ENCODE data around the gene CCDC85A. TPM values are rescaled to one million over a fixed set of nuclear protein-coding genes. Genes with fewer than 3 reads are reported as not detected.

The CCDC85A gene
- total RNA-seq, 1 donor from 2014 or later = not detected

DNA sequence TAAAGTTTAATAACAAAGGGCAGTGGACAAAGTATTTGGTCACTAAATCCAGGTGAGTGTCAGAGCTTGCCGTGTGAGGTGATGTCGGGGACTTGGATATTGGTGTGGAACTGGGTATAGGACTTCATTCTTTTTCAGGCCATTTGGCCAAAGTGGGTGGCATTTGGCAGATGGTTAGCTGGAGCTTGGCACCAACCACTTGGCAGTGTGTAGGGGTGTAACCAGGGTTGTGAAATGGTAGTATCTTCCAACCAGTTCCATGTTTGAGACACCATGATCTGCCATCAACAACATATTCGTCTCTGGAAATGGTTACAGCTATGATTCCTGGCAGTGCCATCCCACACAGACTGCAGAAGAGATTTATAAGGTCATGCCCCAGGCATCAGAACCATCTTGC is 113.9 kb downstream of the CCDC85A start:
- no peak for DNase-seq (ENCODE audit: low spot score)
- no peaks in the 10 kb centered on the region for H3K4me1 Mint-ChIP-seq (ENCODE audit: low read depth)
- no peak overlapping the region for H3K27ac Mint-ChIP-seq
- H3K27me3 Mint-ChIP-seq (ENCODE audit: insufficient read depth) = peaks cover 1% of the 10 kb centered on the region
- intact Hi-C loops (cut with micrococcal nuclease) = no loop called here
- no peak overlapping the region for H3K4me3 Mint-ChIP-seq
- H3K36me3 Mint-ChIP-seq (ENCODE audit: low read depth) = no peaks in the 10 kb centered on the region
- no peaks in the 10 kb centered on the region for H3K9me3 Mint-ChIP-seq

GRCh38 chr2:56299171-56299691 is 115.4 kb downstream of the CCDC85A start:
- H3K4me3 Mint-ChIP-seq = no peak overlapping the region
- H3K27me3 Mint-ChIP-seq (ENCODE audit: insufficient read depth) = no peaks in the 10 kb centered on the region
- no peaks in the 10 kb centered on the region for H3K36me3 Mint-ChIP-seq (ENCODE audit: low read depth)
- no peaks in the 10 kb centered on the region for H3K4me1 Mint-ChIP-seq (ENCODE audit: low read depth)
- no peak for DNase-seq (ENCODE audit: low spot score)
- H3K27ac Mint-ChIP-seq = no peak overlapping the region
- intact Hi-C loops (cut with micrococcal nuclease) = no loop called here
- H3K9me3 Mint-ChIP-seq = no peaks in the 10 kb centered on the region

DNA sequence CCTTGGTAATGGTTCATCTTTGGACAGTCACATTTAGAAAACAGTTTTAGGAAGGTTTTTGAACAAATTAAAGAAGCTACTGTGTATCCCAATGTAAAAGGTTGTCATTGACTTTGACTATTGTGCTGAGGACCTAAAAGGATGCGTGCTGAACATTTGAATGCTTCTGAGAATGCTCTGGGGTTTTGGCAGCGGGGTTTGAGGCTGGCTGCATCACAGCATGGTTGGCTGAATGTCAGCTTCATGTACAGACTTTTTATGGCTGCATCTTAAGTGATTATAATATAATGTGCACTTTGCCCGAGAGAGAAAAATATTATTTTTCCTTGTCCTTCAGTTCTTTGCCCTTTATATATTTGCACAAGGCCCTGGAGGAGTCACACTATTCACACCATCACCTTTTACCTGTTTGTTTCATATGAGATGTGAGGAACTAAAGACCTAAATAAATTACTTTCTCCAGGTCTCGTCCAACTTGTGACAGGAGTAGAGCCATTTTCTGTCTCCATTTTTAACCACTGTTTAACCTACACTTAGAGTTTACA is 125.9 kb downstream of the CCDC85A start:
- Mint-ChIP-seq H3K9me3 (no peaks in the 10 kb centered on the region), H3K4me3 (no peak overlapping the region), H3K4me1 (ENCODE audit: low read depth) (no peaks in the 10 kb centered on the region), H3K36me3 (ENCODE audit: low read depth) (no peaks in the 10 kb centered on the region), H3K27ac (no peak overlapping the region), H3K27me3 (ENCODE audit: insufficient read depth) (no peaks in the 10 kb centered on the region)
- intact Hi-C loops (cut with micrococcal nuclease) = no loop called here
- no peak for DNase-seq (ENCODE audit: low spot score)

GRCh38 chr2:56313500-56313921 is 129.7 kb downstream of the CCDC85A start:
- no peaks in the 10 kb centered on the region for H3K36me3 Mint-ChIP-seq (ENCODE audit: low read depth)
- intact Hi-C loops (cut with micrococcal nuclease) = no loop called here
- DNase-seq (ENCODE audit: low spot score) = no peak
- no peaks in the 10 kb centered on the region for H3K4me1 Mint-ChIP-seq (ENCODE audit: low read depth)
- H3K27ac Mint-ChIP-seq = no peak overlapping the region
- H3K4me3 Mint-ChIP-seq = no peak overlapping the region
- no peaks in the 10 kb centered on the region for H3K27me3 Mint-ChIP-seq (ENCODE audit: insufficient read depth)
- H3K9me3 Mint-ChIP-seq = no peaks in the 10 kb centered on the region

- DNase-seq (ENCODE audit: low spot score) = no peak
- H3K9me3 Mint-ChIP-seq = no peaks in the 10 kb centered on the region
- H3K4me1 Mint-ChIP-seq (ENCODE audit: low read depth) = no peaks in the 10 kb centered on the region
- H3K27me3 Mint-ChIP-seq (ENCODE audit: insufficient read depth) = no peaks in the 10 kb centered on the region
- no peak overlapping the region for H3K27ac Mint-ChIP-seq
- no peaks in the 10 kb centered on the region for H3K36me3 Mint-ChIP-seq (ENCODE audit: low read depth)
- no peak overlapping the region for H3K4me3 Mint-ChIP-seq
- intact Hi-C loops (cut with micrococcal nuclease) = no loop called here
These were observed 130.6 kb downstream of the CCDC85A start for GRCh38 chr2:56314371-56314770.

DNA sequence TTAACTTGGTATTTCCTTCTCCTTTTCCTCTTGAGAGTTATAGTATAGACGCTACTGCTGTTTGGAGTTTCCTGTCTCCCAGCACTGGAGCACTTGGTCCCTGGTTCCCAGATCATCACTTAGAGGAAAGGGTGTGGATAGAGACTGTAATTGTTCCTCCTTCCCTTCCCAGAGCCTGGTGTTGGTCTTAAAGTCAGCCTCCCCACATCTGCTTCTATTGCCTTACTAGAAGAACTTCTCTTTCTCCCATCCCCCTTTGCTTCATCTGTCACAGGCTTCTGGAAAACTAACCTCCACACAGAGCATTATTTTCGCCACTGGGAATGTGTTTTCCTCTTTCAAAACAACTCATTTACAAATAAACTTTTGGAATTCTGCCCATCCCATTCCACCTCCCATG is 131.0 kb downstream of the CCDC85A start:
- DNase-seq (ENCODE audit: low spot score) = no peak
- Mint-ChIP-seq H3K36me3 (ENCODE audit: low read depth) (no peaks in the 10 kb centered on the region), H3K4me1 (ENCODE audit: low read depth) (no peaks in the 10 kb centered on the region), H3K9me3 (no peaks in the 10 kb centered on the region), H3K4me3 (no peak overlapping the region), H3K27ac (no peak overlapping the region), H3K27me3 (ENCODE audit: insufficient read depth) (no peaks in the 10 kb centered on the region)
- intact Hi-C loops (cut with micrococcal nuclease) = no loop called here

DNA sequence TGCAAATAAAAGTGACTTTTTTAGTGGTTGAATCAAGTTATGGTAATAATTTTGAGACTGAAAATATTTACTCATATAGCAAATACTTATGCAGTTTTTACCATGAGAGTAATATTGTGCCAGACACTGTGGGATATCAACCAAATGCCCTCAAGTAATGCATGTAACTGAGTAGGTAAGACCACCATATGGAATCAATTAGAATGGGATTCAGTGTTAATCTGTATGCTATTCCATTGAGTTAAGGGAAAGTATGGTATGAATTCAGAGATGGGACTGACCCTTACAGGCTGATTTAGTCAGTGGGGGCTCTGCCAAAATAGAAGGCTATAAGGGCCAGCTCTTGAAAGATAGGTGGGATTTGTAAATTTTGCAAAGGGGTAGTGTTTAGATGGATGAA is 131.6 kb downstream of the CCDC85A start:
- no peaks in the 10 kb centered on the region for H3K4me1 Mint-ChIP-seq (ENCODE audit: low read depth)
- intact Hi-C loops (cut with micrococcal nuclease) = no loop called here
- H3K27me3 Mint-ChIP-seq (ENCODE audit: insufficient read depth) = no peaks in the 10 kb centered on the region

GRCh38 chr2:56316011-56316410 is 132.2 kb downstream of the CCDC85A start:
- H3K9me3 Mint-ChIP-seq = no peaks in the 10 kb centered on the region
- no peaks in the 10 kb centered on the region for H3K27me3 Mint-ChIP-seq (ENCODE audit: insufficient read depth)
- H3K27ac Mint-ChIP-seq = no peak overlapping the region
- no peaks in the 10 kb centered on the region for H3K4me1 Mint-ChIP-seq (ENCODE audit: low read depth)
- intact Hi-C loops (cut with micrococcal nuclease) = no loop called here
- no peak for DNase-seq (ENCODE audit: low spot score)
- H3K4me3 Mint-ChIP-seq = no peak overlapping the region
- no peaks in the 10 kb centered on the region for H3K36me3 Mint-ChIP-seq (ENCODE audit: low read depth)

More for the DNA sequence above, 131.6 kb downstream of the CCDC85A start:
- H3K4me3 Mint-ChIP-seq = no peak overlapping the region
- H3K9me3 Mint-ChIP-seq = no peaks in the 10 kb centered on the region
- H3K36me3 Mint-ChIP-seq (ENCODE audit: low read depth) = no peaks in the 10 kb centered on the region
- DNase-seq (ENCODE audit: low spot score) = no peak
- H3K27ac Mint-ChIP-seq = no peak overlapping the region

DNA sequence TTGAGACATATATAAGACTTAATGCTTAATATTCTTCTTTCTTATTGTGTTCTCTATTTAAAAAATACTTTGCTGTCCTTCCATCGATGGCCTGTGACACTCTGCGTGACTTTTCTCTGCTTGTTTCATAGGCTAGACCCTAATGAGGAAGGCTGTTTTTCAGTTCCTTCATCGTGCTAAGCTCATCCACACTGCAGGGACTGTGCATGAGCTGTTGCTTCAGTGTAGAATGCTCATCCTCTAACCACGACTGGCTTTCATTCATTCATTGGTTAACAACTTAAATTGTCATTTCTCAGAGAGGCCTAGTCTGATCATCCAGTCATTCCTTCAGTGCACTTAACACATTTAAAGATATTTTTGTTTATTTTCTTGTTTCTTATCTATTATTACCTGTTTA is 134.4 kb downstream of the CCDC85A start:
- DNase-seq (ENCODE audit: low spot score) = no peak
- Mint-ChIP-seq H3K4me3 (no peak overlapping the region), H3K9me3 (no peaks in the 10 kb centered on the region), H3K27ac (no peak overlapping the region), H3K36me3 (ENCODE audit: low read depth) (no peaks in the 10 kb centered on the region), H3K27me3 (ENCODE audit: insufficient read depth) (no peaks in the 10 kb centered on the region), H3K4me1 (ENCODE audit: low read depth) (no peaks in the 10 kb centered on the region)
- intact Hi-C loops (cut with micrococcal nuclease) = no loop called here

- Mint-ChIP-seq H3K9me3 (no peaks in the 10 kb centered on the region), H3K4me1 (ENCODE audit: low read depth) (no peaks in the 10 kb centered on the region), H3K4me3 (no peak overlapping the region), H3K36me3 (ENCODE audit: low read depth) (no peaks in the 10 kb centered on the region), H3K27me3 (ENCODE audit: insufficient read depth) (no peaks in the 10 kb centered on the region), H3K27ac (no peak overlapping the region)
- intact Hi-C loops (cut with micrococcal nuclease) = no loop called here
- no peak for DNase-seq (ENCODE audit: low spot score)
These were observed 142.0 kb downstream of the CCDC85A start for GRCh38 chr2:56325661-56326345.

DNA sequence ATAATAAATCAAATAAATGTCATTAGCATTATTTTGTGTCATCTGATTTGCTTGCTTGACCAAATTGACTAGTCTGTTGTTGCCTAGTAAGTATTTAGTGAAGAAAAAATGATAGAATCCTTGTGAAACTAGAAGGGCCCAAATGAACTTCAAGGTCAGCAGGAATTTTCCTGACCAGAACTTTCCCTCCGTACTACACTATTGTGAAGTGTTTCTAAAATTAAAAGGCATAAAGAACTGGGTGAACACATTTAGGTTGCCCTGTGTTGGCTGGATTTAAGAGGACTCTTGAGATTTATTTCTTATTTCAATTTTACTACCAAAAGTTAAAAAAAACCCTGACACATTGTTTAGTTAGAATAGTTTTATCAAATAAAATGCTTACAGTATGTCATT is 142.6 kb downstream of the CCDC85A start:
- Mint-ChIP-seq H3K36me3 (ENCODE audit: low read depth) (no peaks in the 10 kb centered on the region), H3K27ac (no peak overlapping the region), H3K9me3 (no peaks in the 10 kb centered on the region), H3K4me1 (ENCODE audit: low read depth) (no peaks in the 10 kb centered on the region), H3K27me3 (ENCODE audit: insufficient read depth) (no peaks in the 10 kb centered on the region), H3K4me3 (no peak overlapping the region)
- intact Hi-C loops (cut with micrococcal nuclease) = no loop called here
- DNase-seq (ENCODE audit: low spot score) = no peak

DNA sequence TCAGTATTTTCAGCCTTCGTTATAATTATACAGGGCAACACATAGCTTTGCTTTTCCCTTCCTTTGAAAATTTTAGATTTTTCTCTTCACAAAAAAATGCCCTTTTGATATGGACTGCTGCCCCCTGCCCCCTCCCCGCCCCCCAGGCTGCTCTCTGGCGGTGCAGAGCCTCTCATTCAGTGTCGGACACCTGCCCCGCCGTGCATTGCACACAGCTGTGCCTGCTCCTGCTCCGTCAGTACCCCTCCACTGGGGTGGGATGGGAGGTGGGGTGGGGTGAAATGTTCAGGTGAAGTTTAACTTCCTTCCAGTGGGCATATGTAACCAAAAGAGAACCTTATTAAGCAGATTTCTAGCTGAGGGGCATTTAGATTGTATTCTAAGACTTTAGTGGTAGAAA is 148.0 kb downstream of the CCDC85A start:
- Mint-ChIP-seq H3K4me3 (no peak overlapping the region), H3K36me3 (ENCODE audit: low read depth) (no peaks in the 10 kb centered on the region), H3K27me3 (ENCODE audit: insufficient read depth) (no peaks in the 10 kb centered on the region), H3K27ac (no peak overlapping the region), H3K4me1 (ENCODE audit: low read depth) (no peaks in the 10 kb centered on the region), H3K9me3 (no peaks in the 10 kb centered on the region)
- intact Hi-C loops (cut with micrococcal nuclease) = no loop called here
- DNase-seq (ENCODE audit: low spot score) = no peak

DNA sequence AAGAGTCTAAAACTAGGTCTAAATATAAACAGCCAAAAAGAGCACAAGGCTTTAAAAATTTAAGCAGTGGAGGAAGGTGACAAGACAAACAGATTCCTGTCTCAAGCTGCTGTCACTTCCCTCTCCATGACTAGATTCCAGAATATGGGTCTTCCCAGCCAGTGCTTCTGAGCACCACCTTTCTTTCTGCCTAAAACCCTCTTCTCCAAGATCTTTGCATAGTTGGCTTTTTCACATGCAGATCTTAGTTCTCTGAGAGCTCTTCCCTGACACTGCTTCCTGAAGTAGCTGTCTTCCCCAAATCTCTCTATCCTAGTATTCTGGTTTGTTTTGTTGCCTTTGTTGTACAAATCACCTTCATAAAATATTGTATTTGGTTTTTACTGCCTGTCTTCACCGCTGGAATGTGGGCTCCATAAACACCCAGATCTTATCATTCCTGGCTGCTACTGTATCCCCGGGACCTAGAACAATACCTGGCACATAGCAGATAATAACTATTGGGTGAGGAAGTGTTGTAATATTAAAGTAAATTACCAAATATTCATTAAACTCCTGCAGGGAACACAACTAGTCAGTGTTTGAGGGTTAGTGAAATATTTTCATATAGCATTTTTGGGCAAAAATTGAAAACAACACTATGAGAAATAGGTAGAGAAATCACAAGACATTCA is 150.2 kb downstream of the CCDC85A start:
- Mint-ChIP-seq H3K4me3 (no peak overlapping the region), H3K27ac (no peak overlapping the region), H3K9me3 (no peaks in the 10 kb centered on the region), H3K27me3 (ENCODE audit: insufficient read depth) (no peaks in the 10 kb centered on the region), H3K4me1 (ENCODE audit: low read depth) (no peaks in the 10 kb centered on the region), H3K36me3 (ENCODE audit: low read depth) (no peaks in the 10 kb centered on the region)
- intact Hi-C loops (cut with micrococcal nuclease) = no loop called here
- DNase-seq (ENCODE audit: low spot score) = no peak
